PC-9 (cell line): ENCODE measurements around the gene IQCK.

Experiments used
- CTCF ChIP-seq: fragments of 200-600 bp; sonication (generic); conservative IDR thresholded peaks from 2 replicates; pipeline ENCODE4 v1.6.1; 2017; ENCODE audit warnings: mixed run types, antibody characterized with exemption, mild to moderate bottlenecking, moderate library complexity
- EZH2 ChIP-seq: fragments of 200-600 bp; sonication (generic); IDR thresholded peaks from 2 replicates; pipeline ENCODE4 v1.8.0; 2017; ENCODE audit warnings: antibody characterized with exemption, low read depth

- TF ChIP-seq CTCF = no peak
- no peak for TF ChIP-seq EZH2
Observed at GRCh38 chr16:19708296-19709205, 9.5 kb upstream of the IQCK start.
